SU-DHL-6 (cell line): ENCODE results near the gene RBL2.
"Not testable (repeated sequence)": the region's sequence is repeated elsewhere in the genome, so short reads cannot be mapped to it uniquely, and the experiment has no call there.

ENCODE experiments used
- H2AFZ ChIP-seq: fragments of 200-600 bp; sonication (generic); 2 replicates; pipeline ENCODE4 v1.6.1; 2014; ENCODE audit warnings: low read depth, mild to moderate bottlenecking, moderate library complexity, mixed read lengths, antibody characterized with exemption, low read length; ENCODE audit not compliant: severe bottlenecking
- H3F3A ChIP-seq: fragments of 200-600 bp; shearing (Covaris generic); 2 replicates; pipeline ENCODE4 v1.6.0; 2016; ENCODE audit warnings: antibody characterized with exemption, mild to moderate bottlenecking; ENCODE audit not compliant: insufficient read depth
- H3K27ac ChIP-seq: fragments of 200-600 bp; sonication (generic); 2 replicates; pipeline ENCODE4 v1.5.1; 2016; ENCODE audit warnings: low read depth, mild to moderate bottlenecking, low read length, moderate library complexity, mixed read lengths
- H3K27me3 ChIP-seq: fragments of 200-600 bp; sonication (generic), shearing (Covaris generic); 2 replicates; pipeline ENCODE4 v1.6.0; 2014; ENCODE audit warnings: mild to moderate bottlenecking, low read length
- H3K36me3 ChIP-seq: fragments of 200-600 bp; sonication (generic); 2 replicates; pipeline ENCODE4 v1.6.1; 2014; ENCODE audit warnings: mild to moderate bottlenecking, low read length, mixed read lengths
- H3K4me2 ChIP-seq: fragments of 300-600, 200-600 bp; shearing (Covaris generic), sonication (generic); 2 replicates; pipeline ENCODE4 v1.6.0; 2014; ENCODE audit warnings: low read length, low read depth, mild to moderate bottlenecking; ENCODE audit not compliant: poor library complexity, severe bottlenecking
- H3K4me3 ChIP-seq: fragments of 200-600 bp; sonication (generic); 2 replicates; pipeline ENCODE4 v1.5.1; 2014; ENCODE audit warnings: antibody characterized with exemption, low read length, mild to moderate bottlenecking, mixed read lengths; ENCODE audit not compliant: insufficient read depth, poor library complexity, severe bottlenecking
- H3K79me2 ChIP-seq: fragments of 200-600 bp; sonication (generic); 2 replicates; pipeline ENCODE4 v1.6.1; 2014; ENCODE audit warnings: mild to moderate bottlenecking, low read length, moderate library complexity; ENCODE audit not compliant: insufficient read depth
- H3K9ac ChIP-seq: fragments of 200-600 bp; sonication (generic); 2 replicates; pipeline ENCODE4 v1.7.0; 2014; ENCODE audit warnings: mild to moderate bottlenecking, low read length
- H3K9me2 ChIP-seq: fragments of 200-600 bp; sonication (generic); replicated peaks from 2 replicates; pipeline ENCODE4 v1.6.1; 2014; ENCODE audit warnings: low read length; ENCODE audit not compliant: insufficient read depth
- H3K9me3 ChIP-seq: fragments of 200-600 bp; sonication (generic); 2 replicates; pipeline ENCODE4 v1.6.1; 2014; ENCODE audit warnings: low read length, mixed read lengths; ENCODE audit not compliant: insufficient read depth
- H4K20me1 ChIP-seq: fragments of 200-600 bp; sonication (generic); 2 replicates; pipeline ENCODE4 v1.6.1; 2014; ENCODE audit warnings: low read depth, mild to moderate bottlenecking, antibody characterized with exemption, low read length, moderate library complexity, mixed read lengths
- CTCF ChIP-seq: fragments of 200-600 bp; sonication (generic); IDR thresholded peaks from one replicate; pipeline ENCODE4 v1.5.1; 2017; ENCODE audit warnings: antibody characterized with exemption, mild to moderate bottlenecking, low read length, moderate library complexity; ENCODE audit not compliant: insufficient read depth, poor library complexity, severe bottlenecking
- EZH2phosphoT487 ChIP-seq: fragments of 200-600 bp; sonication (generic), shearing (Covaris generic); conservative IDR thresholded peaks from 2 replicates; pipeline ENCODE4 v1.6.1; 2018; ENCODE audit warnings: mild to moderate bottlenecking, antibody characterized with exemption, low read length, moderate library complexity, mixed read lengths

The RBL2 gene

GRCh38 chr16:53434377-53435065 lies at the start of gene RBL2:
Gene RBL2 (plus strand): TSS chr16:53434471. CDS start chr16:53434557, 86 bp downstream.
- H4K20me1 ChIP-seq, result peaks cover 16% of the 10 kb centered on the region
- no peaks in the 10 kb centered on the region for H3K9me2 ChIP-seq
- no peaks in the 10 kb centered on the region for H3K27me3 ChIP-seq
- H3K79me2 ChIP-seq, result peaks cover 50% of the 10 kb centered on the region
- H2AFZ ChIP-seq, result peak within 1 kb of the TSS; percentile 100
- TF ChIP-seq CTCF, result no peak
- TF ChIP-seq EZH2phosphoT487, result no peak
- peak within 1 kb of the TSS; percentile 93 for H3K9ac ChIP-seq
- H3K36me3 ChIP-seq, result peaks cover 8% of the 10 kb centered on the region
- peak within 1 kb of the TSS; percentile 78 for H3K27ac ChIP-seq
- H3K9me3 ChIP-seq, result no peaks in the 10 kb centered on the region
- peak within 1 kb of the TSS; percentile 96 for H3K4me2 ChIP-seq
- peak within 1 kb of the TSS; percentile 89 for H3K4me3 ChIP-seq
- no peaks in the 10 kb centered on the region for H3F3A ChIP-seq

- H3K27me3 ChIP-seq, H3K9me3 ChIP-seq, H3K4me2 ChIP-seq, H3F3A ChIP-seq, H2AFZ ChIP-seq, H3K79me2 ChIP-seq, H3K4me3 ChIP-seq, H3K36me3 ChIP-seq, H3K9me2 ChIP-seq, H3K27ac ChIP-seq, H3K9ac ChIP-seq, H4K20me1 ChIP-seq: not testable (repeated sequence)
These were observed 49.7 kb upstream of the RBL2 start for GRCh38 chr16:53384610-53385009.

- no peaks in the 10 kb centered on the region for H3K9me3 ChIP-seq
- no peak for TF ChIP-seq EZH2phosphoT487
- TF ChIP-seq CTCF, result no peak
These were observed 29.3 kb upstream of the RBL2 start for GRCh38 chr16:53404959-53405358.

GRCh38 chr16:53412549-53412948 lies 21.7 kb upstream of the RBL2 start:
- Histone ChIP-seq H3K79me2 (no peaks in the 10 kb centered on the region), H3F3A (no peaks in the 10 kb centered on the region), H3K4me3 (no peak overlapping the region), H3K27me3 (no peaks in the 10 kb centered on the region), H3K36me3 (no peaks in the 10 kb centered on the region), H3K9me3 (no peaks in the 10 kb centered on the region), H3K4me2 (no peak overlapping the region), H2AFZ (no peak overlapping the region), H4K20me1 (no peaks in the 10 kb centered on the region), H3K9me2 (no peaks in the 10 kb centered on the region), H3K9ac (no peak overlapping the region), H3K27ac (no peak overlapping the region)
- TF ChIP-seq EZH2phosphoT487, result no peak
- TF ChIP-seq CTCF, result no peak

More at GRCh38 chr16:53404959-53405358, 29.3 kb upstream of the RBL2 start:
- H3K79me2 ChIP-seq, result no peaks in the 10 kb centered on the region
- no peak overlapping the region for H2AFZ ChIP-seq
- H3K27ac ChIP-seq, result no peak overlapping the region
- no peaks in the 10 kb centered on the region for H3F3A ChIP-seq
- no peaks in the 10 kb centered on the region for H3K27me3 ChIP-seq
- no peak overlapping the region for H3K4me2 ChIP-seq
- no peak overlapping the region for H3K4me3 ChIP-seq
- H4K20me1 ChIP-seq, result no peaks in the 10 kb centered on the region
- no peaks in the 10 kb centered on the region for H3K9me2 ChIP-seq
- H3K36me3 ChIP-seq, result no peaks in the 10 kb centered on the region
- H3K9ac ChIP-seq, result no peak overlapping the region
